ENCODE measurements around the gene TTC32. TPM values are rescaled to one million over a fixed set of nuclear protein-coding genes. Genes with fewer than 3 reads are reported as not detected.

Gene TTC32
- total and polyA plus RNA-seq, 2 experiments from 2014 or later: 4.6 to 17.0 TPM

GRCh38 chr2:19933351-19933981, 31.7 kb upstream of the TTC32 start:
- H3K27me3 ChIP-seq (ENCODE audit: insufficient read depth): no peaks in the 10 kb centered on the region
- Mint-ChIP-seq H3K9me3 (peaks cover 9% of the 10 kb centered on the region; the same call in 2 of the 3 replicates), H3K27me3 (ENCODE audit: insufficient read depth, low read depth, poor library complexity) (no peaks in the 10 kb centered on the region), H3K36me3 (ENCODE audit: low read depth) (peaks cover 58% of the 10 kb centered on the region), H3K27ac (no peak overlapping the region), H3K4me1 (no peaks in the 10 kb centered on the region), H3K4me3 (no peak overlapping the region)
- no peaks in the 10 kb centered on the region for H3K9me2 ChIP-seq (ENCODE audit: insufficient read depth)
- no peak overlapping the region for H3K4me2 ChIP-seq
- peaks cover 49% of the 10 kb centered on the region; the same call in 1 of the 2 replicates for H3K36me3 ChIP-seq (ENCODE audit: insufficient read depth)
- H3K27ac ChIP-seq (ENCODE audit: low read depth): no peak overlapping the region
- DNase-seq (ENCODE audit: low spot score) (no peak), ATAC-seq (no peak)
- H3F3A ChIP-seq (replicated peaks; ENCODE audit: low read depth): no peaks in the 10 kb centered on the region
- H3K79me2 ChIP-seq (replicated peaks; ENCODE audit: insufficient read depth): no peaks in the 10 kb centered on the region
- no peaks in the 10 kb centered on the region for H4K20me1 ChIP-seq (replicated peaks; ENCODE audit: insufficient read depth)
- no peaks in the 10 kb centered on the region for H3K4me1 ChIP-seq (ENCODE audit: insufficient read depth)
- H3K4me3 ChIP-seq: no peak overlapping the region
- no peak overlapping the region for H2AFZ ChIP-seq
- TF ChIP-seq JUNB (IDR thresholded peaks at IDR 0.05; ENCODE audit: unreplicated experiment): no peak
- no peak for TF ChIP-seq ZNF114 (CRISPR knock-in tag; IDR thresholded peaks at IDR 0.05)
- TF ChIP-seq NANOG (IDR thresholded peaks at IDR 0.05; ENCODE audit: borderline replicate concordance): no peak
- TF ChIP-seq REST (IDR thresholded peaks at IDR 0.05; ENCODE audit: unreplicated experiment): no peak
- no peak for TF ChIP-seq EZH2 (IDR thresholded peaks at IDR 0.05; ENCODE audit: low read depth, unreplicated experiment)
- TF ChIP-seq STAT1 (IDR thresholded peaks at IDR 0.05; ENCODE audit: unreplicated experiment): no peak
- no peak for TF ChIP-seq ZNF462 (CRISPR knock-in tag; IDR thresholded peaks at IDR 0.05)
- no peak for TF ChIP-seq CTCF (conservative IDR thresholded peaks at IDR 0.05; ENCODE audit: low read depth in 2 of 2)
- TF ChIP-seq ETS1 (IDR thresholded peaks at IDR 0.05): no peak
- no peak for TF ChIP-seq EZH2phosphoT487 (IDR thresholded peaks at IDR 0.05; ENCODE audit: unreplicated experiment)
- no peak for TF ChIP-seq CREB1 (CRISPR knock-in tag; IDR thresholded peaks at IDR 0.05; ENCODE audit: low read depth)
- TF ChIP-seq ZNF331 (CRISPR knock-in tag; IDR thresholded peaks at IDR 0.05; ENCODE audit: low read depth): no peak
- TF ChIP-seq POLR2AphosphoS5 (IDR thresholded peaks at IDR 0.05; ENCODE audit: low read depth): no peak
